Endothelial cell of umbilical vein (primary cell): ENCODE results near the gene SEMA5A. TPM values are rescaled to one million over a fixed set of nuclear protein-coding genes. Genes with fewer than 3 reads are reported as not detected.

Experiments
- BruUV-seq: library from RNA; stranded (reverse); fragments of 400-500 nt; replicated peaks from 2 replicates; lab custom pipeline; 2021; lab: Mats Ljungman, UMichigan
- CTCF ChIA-PET: fragments of 300-600, 350-600 bp; sonication (Branson Sonifier 250); formaldehyde crosslinking; loops from one replicate; lab custom pipeline; 2021; ENCODE audit warnings: antibody characterized with exemption, inconsistent platforms; lab: Charles Lee
- POLR2A ChIA-PET: fragments of 300-600, 350-600 bp; sonication (Branson Sonifier 250); formaldehyde crosslinking; loops from one replicate; lab custom pipeline; 2021; ENCODE audit warnings: antibody characterized with exemption, inconsistent platforms; lab: Charles Lee
- DNase-seq: peaks from one replicate; pipeline ENCODE4 v3.0.0-alpha.2; 2011; ENCODE audit warnings: low read depth, low spot score
- FAIRE-seq: peaks from 2 replicates; lab custom pipeline; 2011; peaks lifted over from hg19 to GRCh38; lab: Jason Lieb, UNC
- H2AFZ ChIP-seq: 2 replicates; pipeline ENCODE4 v1.6.0; 2012; ENCODE audit warnings: low read depth, low read length, control low read depth, inconsistent platforms
- H3K27ac ChIP-seq: 2 replicates; pipeline ENCODE4 v1.5.1; 2011; ENCODE audit warnings: low read depth, mild to moderate bottlenecking, control low read depth, low read length, moderate library complexity; ENCODE audit not compliant: insufficient read depth
- H3K27me3 ChIP-seq, 2 experiments: 2 replicates each; pipeline versions ENCODE4 v1.6.0 to v1.6.1; 2011; ENCODE audit warnings: low read length in 2 of 2, mixed read lengths in 1 of 2; ENCODE audit not compliant: control insufficient read depth in 2 of 2, insufficient read depth in 2 of 2
- H3K36me3 ChIP-seq, 2 experiments: 2 replicates in 1 of 2; 3 replicates in 1 of 2; pipeline ENCODE4 v1.5.1; 2011; ENCODE audit warnings: low read length in 2 of 2, mild to moderate bottlenecking in 1 of 2, moderate library complexity in 1 of 2; ENCODE audit not compliant: control insufficient read depth in 2 of 2, insufficient read depth in 2 of 2; ENCODE audit errors: extremely low read depth in 1 of 2
- H3K4me1 ChIP-seq: 3 replicates; pipeline ENCODE4 v1.5.1; 2011; ENCODE audit warnings: mild to moderate bottlenecking, low read length; ENCODE audit not compliant: control insufficient read depth, insufficient read depth; ENCODE audit errors: extremely low read depth
- H3K4me2 ChIP-seq: 2 replicates; pipeline ENCODE4 v1.6.1; 2011; ENCODE audit warnings: low read length, control low read depth, mixed read lengths; ENCODE audit not compliant: insufficient read depth
- H3K4me3 ChIP-seq, 3 experiments: fragments of 200-600 bp in 1 of 3; sonication (generic), shearing (Covaris generic) in 1 of 3; replicated peaks in 1 of 3; 2 replicates each; pipeline ENCODE4 v1.5.1; 2011 to 2016; ENCODE audit warnings: control low read depth in 3 of 3, low read length in 3 of 3, mild to moderate bottlenecking in 2 of 3, inconsistent platforms in 1 of 3, low read depth in 1 of 3, moderate library complexity in 1 of 3; ENCODE audit not compliant: insufficient read depth in 1 of 3
- H3K79me2 ChIP-seq: 2 replicates; pipeline ENCODE4 v1.6.0; 2012; ENCODE audit warnings: low read length, inconsistent platforms; ENCODE audit not compliant: control insufficient read depth, insufficient read depth
- H3K9ac ChIP-seq: replicated peaks from 2 replicates; pipeline ENCODE3; 2011; ENCODE audit warnings: low read length, control low read depth; ENCODE audit not compliant: insufficient read depth; ENCODE audit errors: extremely low read depth
- H3K9me1 ChIP-seq: replicated peaks from 3 replicates; pipeline ENCODE4 v1.6.0; 2011; ENCODE audit warnings: mild to moderate bottlenecking, low read length; ENCODE audit not compliant: control insufficient read depth, insufficient read depth; ENCODE audit errors: extremely low read depth
- H3K9me3 ChIP-seq: replicated peaks from 2 replicates; pipeline ENCODE4 v1.5.1; 2012; ENCODE audit warnings: low read length, inconsistent platforms; ENCODE audit not compliant: control insufficient read depth, insufficient read depth
- H4K20me1 ChIP-seq: replicated peaks from 2 replicates; pipeline ENCODE3; 2011; ENCODE audit warnings: mild to moderate bottlenecking, low read length; ENCODE audit not compliant: control insufficient read depth, insufficient read depth; ENCODE audit errors: extremely low read depth
- CTCF ChIP-seq, 2 donors: IDR thresholded peaks; 1 replicate in 1 of 2; 2 replicates in 1 of 2; pipeline ENCODE4 v1.5.1; 2011; ENCODE audit warnings: low read length in 2 of 2, mild to moderate bottlenecking in 2 of 2, moderate library complexity in 2 of 2, control low read depth in 1 of 2, inconsistent platforms in 1 of 2, low read depth in 1 of 2; ENCODE audit not compliant: insufficient read depth in 1 of 2; ENCODE audit errors: extremely low read depth in 1 of 2
- EZH2 ChIP-seq: IDR thresholded peaks from 2 replicates; pipeline ENCODE4 v1.6.1; 2012; ENCODE audit warnings: borderline replicate concordance, low read depth, mild to moderate bottlenecking, moderate library complexity, low read length, inconsistent platforms; ENCODE audit not compliant: severe bottlenecking
- FOS ChIP-seq: IDR thresholded peaks from 2 replicates; pipeline ENCODE4 v1.6.1; 2011; ENCODE audit warnings: mild to moderate bottlenecking, low read length, moderate library complexity, borderline replicate concordance; ENCODE audit not compliant: insufficient read depth
- GATA2 ChIP-seq: IDR thresholded peaks from 2 replicates; pipeline ENCODE4 v1.7.0; 2011; ENCODE audit warnings: low read depth, mild to moderate bottlenecking, moderate library complexity, mixed read lengths, low read length; ENCODE audit not compliant: insufficient read length, insufficient read depth
- JUN ChIP-seq: IDR thresholded peaks from 2 replicates; pipeline ENCODE4 v1.6.1; 2011; ENCODE audit warnings: borderline replicate concordance, low read depth; ENCODE audit not compliant: insufficient read length, insufficient read depth
- MAX ChIP-seq: IDR thresholded peaks from 2 replicates; pipeline ENCODE4 v1.6.1; 2011; ENCODE audit not compliant: insufficient read depth, insufficient read length
- MYC ChIP-seq: IDR thresholded peaks from one replicate; pipeline ENCODE4 v1.6.1; 2011; ENCODE audit warnings: mild to moderate bottlenecking, low read depth, low read length
- POLR2A ChIP-seq: IDR thresholded peaks from 2 replicates; pipeline ENCODE4 v1.6.1; 2012; ENCODE audit warnings: low read depth, mild to moderate bottlenecking, control low read depth, low read length
- POLR2AphosphoS5 ChIP-seq: IDR thresholded peaks from 2 replicates; pipeline ENCODE4 v1.6.1; 2012; ENCODE audit warnings: low read depth, mild to moderate bottlenecking, control low read depth, low read length, moderate library complexity; ENCODE audit not compliant: insufficient read depth
- dilution Hi-C: fragments of 300-500 bp; cut with MboI; formaldehyde crosslinking; loops from one replicate; pipeline ENCODE4 v1.15.0; 2019; ENCODE audit warnings: low sequenced_read_pairs; ENCODE audit not compliant: extremely low pct_ligation_motif_present
- intact Hi-C: fragments of 100-400 bp; cut with micrococcal nuclease; formaldehyde crosslinking; loops from one replicate; pipeline ENCODE4 v1.10.0; 2022
- polyA plus RNA-seq, 4 experiments: library from polyadenylated mRNA; depleted of rRNA in 3 of 4; stranded (reverse) in 3 of 4; unstranded in 1 of 4; fragments of >200 nt; gene quantifications; 2 replicates each; pipeline versions ENCODE4 v1.2.1 to v1.2.3, GENCODE V29; 2011 to 2012; ENCODE audit warnings: missing spikeins in 1 of 4
- total RNA-seq: library from RNA; stranded (reverse); gene quantifications from 2 replicates; pipeline ENCODE4 v1.2.3, GENCODE V29; 2021

Gene SEMA5A
- total and polyA plus RNA-seq, 2 donors (not counting 3 experiments of a cell fraction or from before 2014, with no cell fraction given), result 0.04 to 0.06 TPM

GRCh38 chr5:9514968-9515367 lies 30.9 kb downstream of the SEMA5A start:
- Histone ChIP-seq H3K4me3 (no peak overlapping the region), H3K36me3 (no peaks in the 10 kb centered on the region), H3K9me3 (no peaks in the 10 kb centered on the region), H3K9me1 (no peaks in the 10 kb centered on the region), H2AFZ (no peak overlapping the region), H3K79me2 (no peaks in the 10 kb centered on the region), H3K4me2 (no peak overlapping the region), H3K27me3 (no peaks in the 10 kb centered on the region), H3K4me1 (no peaks in the 10 kb centered on the region), H4K20me1 (no peaks in the 10 kb centered on the region), H3K9ac (no peak overlapping the region), H3K27ac (no peak overlapping the region)
- intact Hi-C loops, result no loop called here
- BruUV-seq, result no TSS peak
- no peak for DNase-seq
- FAIRE-seq, result no peak
- POLR2A ChIA-PET, result no interaction called here
- CTCF ChIA-PET, result no interaction called here
- TF ChIP-seq FOS, result no peak
- TF ChIP-seq MAX, result no peak
- no peak for TF ChIP-seq POLR2AphosphoS5
- no peak for TF ChIP-seq POLR2A
- no peak for TF ChIP-seq CTCF (IDR thresholded peaks at IDR 0.05; ENCODE audit: extremely low read depth in 1 of 2, insufficient read depth in 1 of 2, low read depth in 1 of 2, low read length in 2 of 2)
- TF ChIP-seq JUN, result no peak
- TF ChIP-seq EZH2, result no peak
- TF ChIP-seq GATA2, result no peak
- TF ChIP-seq MYC, result no peak
- dilution Hi-C loops, result no loop called here
